KMS-11 (cell line): Measurements from ENCODE around the gene ASB7.

ENCODE experiments used
- H2AFZ ChIP-seq: fragments of 200-600 bp; sonication (generic); 2 replicates; pipeline ENCODE4 v1.6.1; 2016; ENCODE audit warnings: antibody characterized with exemption, mixed run types, low read depth
- H3K27ac ChIP-seq: fragments of 200-600 bp; sonication (generic); 2 replicates; pipeline ENCODE4 v1.6.1; 2016; ENCODE audit warnings: mild to moderate bottlenecking, mixed run types
- H3K27me3 ChIP-seq: fragments of 200-600 bp; sonication (generic); 2 replicates; pipeline ENCODE4 v1.6.1; 2017; ENCODE audit warnings: mild to moderate bottlenecking, low read depth, mixed run types, moderate library complexity; ENCODE audit not compliant: insufficient read depth
- H3K36me3 ChIP-seq: fragments of 200-600 bp; sonication (generic); 2 replicates; pipeline ENCODE4 v1.6.1; 2017; ENCODE audit warnings: mild to moderate bottlenecking, mixed run types; ENCODE audit not compliant: insufficient read depth
- H3K4me1 ChIP-seq: fragments of 200-600 bp; sonication (generic); 2 replicates; pipeline ENCODE4 v1.6.1; 2016; ENCODE audit warnings: mild to moderate bottlenecking, low read depth, mixed run types; ENCODE audit not compliant: poor library complexity, severe bottlenecking
- H3K4me2 ChIP-seq: fragments of 200-600 bp; sonication (generic); 2 replicates; pipeline ENCODE4 v1.7.0; 2016; ENCODE audit warnings: mild to moderate bottlenecking, mixed run types
- H3K4me3 ChIP-seq: fragments of 200-600 bp; sonication (generic); IDR thresholded peaks from 2 replicates; pipeline ENCODE4 v1.6.1; 2017; ENCODE audit warnings: low read depth, low read length, mixed read lengths; ENCODE audit not compliant: insufficient read depth
- H3K79me2 ChIP-seq: fragments of 200-600 bp; sonication (generic); 2 replicates; pipeline ENCODE4 v1.6.1; 2016; ENCODE audit warnings: low read depth, mixed run types; ENCODE audit not compliant: insufficient read depth
- H3K9ac ChIP-seq: fragments of 200-600 bp; sonication (generic); 2 replicates; pipeline ENCODE4 v1.6.1; 2016; ENCODE audit warnings: mild to moderate bottlenecking, mixed run types
- H4K20me1 ChIP-seq: fragments of 200-600 bp; sonication (generic); 2 replicates; pipeline ENCODE4 v1.6.1; 2016; ENCODE audit warnings: mild to moderate bottlenecking, mixed run types; ENCODE audit not compliant: insufficient read depth
- TF ChIP-seq, protein P1 (sequence below): fragments of 200-600 bp; sonication (generic); conservative IDR thresholded peaks from 2 replicates; pipeline ENCODE4 v1.6.1; 2017; ENCODE audit warnings: low read depth, mild to moderate bottlenecking, antibody characterized with exemption, low read length, moderate library complexity, mixed read lengths

Gene ASB7

DNA sequence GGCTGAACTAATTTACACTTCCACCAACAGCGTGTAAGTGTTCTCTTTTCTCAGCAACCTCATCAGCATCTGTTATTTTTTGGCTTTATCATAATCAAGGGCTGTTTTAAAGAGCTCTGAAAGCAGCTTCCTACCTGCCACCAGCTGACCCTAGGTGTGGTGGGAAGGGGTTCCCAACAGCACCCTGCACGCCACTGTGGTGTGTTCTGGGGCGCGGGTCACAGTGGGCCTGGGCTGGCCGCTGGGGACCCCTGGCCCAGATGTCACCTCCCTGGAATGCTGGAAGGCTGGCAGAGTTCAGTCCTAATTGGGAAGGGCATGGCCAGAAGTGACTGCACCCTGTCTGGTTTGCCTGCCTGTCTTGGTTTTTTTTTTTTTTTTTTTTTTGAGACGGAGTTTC lies 82.2 kb downstream of the ASB7 start:
- Histone ChIP-seq H3K9ac (no peak overlapping the region), H4K20me1 (no peaks in the 10 kb centered on the region), H2AFZ (no peak overlapping the region), H3K36me3 (no peaks in the 10 kb centered on the region), H3K4me1 (no peaks in the 10 kb centered on the region), H3K79me2 (no peaks in the 10 kb centered on the region), H3K4me3 (no peak overlapping the region), H3K27me3 (no peaks in the 10 kb centered on the region), H3K27ac (no peak overlapping the region), H3K4me2 (no peak overlapping the region)
- TF ChIP-seq, protein P1, sequence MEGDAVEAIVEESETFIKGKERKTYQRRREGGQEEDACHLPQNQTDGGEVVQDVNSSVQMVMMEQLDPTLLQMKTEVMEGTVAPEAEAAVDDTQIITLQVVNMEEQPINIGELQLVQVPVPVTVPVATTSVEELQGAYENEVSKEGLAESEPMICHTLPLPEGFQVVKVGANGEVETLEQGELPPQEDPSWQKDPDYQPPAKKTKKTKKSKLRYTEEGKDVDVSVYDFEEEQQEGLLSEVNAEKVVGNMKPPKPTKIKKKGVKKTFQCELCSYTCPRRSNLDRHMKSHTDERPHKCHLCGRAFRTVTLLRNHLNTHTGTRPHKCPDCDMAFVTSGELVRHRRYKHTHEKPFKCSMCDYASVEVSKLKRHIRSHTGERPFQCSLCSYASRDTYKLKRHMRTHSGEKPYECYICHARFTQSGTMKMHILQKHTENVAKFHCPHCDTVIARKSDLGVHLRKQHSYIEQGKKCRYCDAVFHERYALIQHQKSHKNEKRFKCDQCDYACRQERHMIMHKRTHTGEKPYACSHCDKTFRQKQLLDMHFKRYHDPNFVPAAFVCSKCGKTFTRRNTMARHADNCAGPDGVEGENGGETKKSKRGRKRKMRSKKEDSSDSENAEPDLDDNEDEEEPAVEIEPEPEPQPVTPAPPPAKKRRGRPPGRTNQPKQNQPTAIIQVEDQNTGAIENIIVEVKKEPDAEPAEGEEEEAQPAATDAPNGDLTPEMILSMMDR: no peak

DNA sequence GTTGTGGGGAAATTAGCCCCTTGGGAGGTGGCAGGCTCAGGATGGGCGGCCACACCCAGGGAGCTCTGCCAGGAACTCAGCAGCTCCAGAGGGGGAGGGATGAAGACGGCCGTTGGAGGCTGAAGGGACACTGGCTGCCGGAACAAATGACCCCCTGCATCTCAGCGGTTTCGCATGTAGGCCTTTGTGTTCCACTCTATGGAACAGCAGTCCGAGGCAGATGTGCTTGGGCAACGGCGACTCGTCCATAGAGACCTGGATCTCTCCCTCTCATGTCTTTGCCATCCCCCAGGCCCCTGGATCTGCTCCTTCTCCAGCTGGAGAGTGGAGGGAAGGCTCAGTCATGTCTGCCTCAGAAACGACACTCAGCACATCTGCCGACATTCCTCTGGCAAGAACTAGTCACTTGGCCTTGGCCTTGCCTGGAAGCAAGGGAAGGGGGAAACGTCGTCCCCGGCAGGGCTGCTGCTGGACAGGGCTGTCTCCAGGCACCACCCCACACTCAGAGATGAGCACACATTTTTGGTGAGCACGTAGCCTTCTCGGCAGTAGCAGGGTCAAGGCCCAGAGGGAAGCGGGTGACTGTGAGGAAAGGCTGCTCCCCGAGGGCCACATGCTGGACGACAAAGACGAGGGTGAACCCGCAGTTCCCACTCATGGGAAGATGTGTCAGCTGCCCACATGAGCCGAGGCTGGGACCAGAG lies 83.8 kb downstream of the ASB7 start:
- no peaks in the 10 kb centered on the region for H3K79me2 ChIP-seq
- TF ChIP-seq, protein P1: no peak
- H3K36me3 ChIP-seq: no peaks in the 10 kb centered on the region
- no peaks in the 10 kb centered on the region for H3K4me1 ChIP-seq
- no peak overlapping the region for H3K4me3 ChIP-seq
- no peak overlapping the region for H3K9ac ChIP-seq
- no peak overlapping the region for H3K4me2 ChIP-seq
- H3K27me3 ChIP-seq: no peaks in the 10 kb centered on the region
- no peak overlapping the region for H3K27ac ChIP-seq
- H2AFZ ChIP-seq: no peak overlapping the region
- no peaks in the 10 kb centered on the region for H4K20me1 ChIP-seq

DNA sequence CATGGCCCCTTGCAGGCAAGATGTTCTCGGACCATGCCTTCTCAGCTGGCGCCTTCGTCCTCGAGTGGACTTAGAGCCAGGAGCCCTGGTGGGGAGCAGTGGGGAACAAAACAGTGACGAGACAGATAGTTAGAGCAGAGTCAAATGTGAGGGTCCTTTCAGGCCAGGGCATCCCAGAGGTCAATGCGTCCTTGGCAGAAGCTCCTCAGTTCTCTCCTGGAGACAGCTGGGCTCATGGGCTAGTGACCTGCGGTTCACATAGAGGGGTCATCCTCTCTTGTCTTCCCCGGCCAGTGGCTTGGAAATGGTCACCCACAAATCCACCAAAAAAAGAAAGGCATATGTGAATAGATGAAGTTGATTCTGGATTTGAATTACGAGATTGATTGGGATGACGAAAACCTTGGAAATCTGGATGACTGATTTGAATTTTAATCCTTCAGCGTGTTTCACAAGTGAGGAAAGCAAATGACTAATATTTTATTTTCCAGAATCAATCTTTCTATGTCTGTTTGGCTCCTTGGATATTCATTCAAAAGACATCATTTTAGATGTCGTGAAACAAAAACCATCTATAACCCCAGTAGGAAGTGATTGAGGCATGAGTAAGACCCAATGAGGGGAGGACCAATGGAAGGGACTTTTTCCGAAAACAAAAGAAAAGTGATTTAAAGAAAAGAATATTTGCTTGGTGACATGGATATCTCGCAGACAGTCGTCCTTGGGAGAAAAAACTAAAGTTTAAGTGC lies 84.5 kb downstream of the ASB7 start:
- no peaks in the 10 kb centered on the region for H3K27me3 ChIP-seq
- no peak overlapping the region for H3K27ac ChIP-seq
- H2AFZ ChIP-seq: no peak overlapping the region
- H3K36me3 ChIP-seq: no peaks in the 10 kb centered on the region
- TF ChIP-seq, protein P1: no peak
- no peaks in the 10 kb centered on the region for H3K79me2 ChIP-seq
- no peaks in the 10 kb centered on the region for H4K20me1 ChIP-seq
- no peak overlapping the region for H3K4me2 ChIP-seq
- no peak overlapping the region for H3K4me3 ChIP-seq
- no peaks in the 10 kb centered on the region for H3K4me1 ChIP-seq
- no peak overlapping the region for H3K9ac ChIP-seq

DNA sequence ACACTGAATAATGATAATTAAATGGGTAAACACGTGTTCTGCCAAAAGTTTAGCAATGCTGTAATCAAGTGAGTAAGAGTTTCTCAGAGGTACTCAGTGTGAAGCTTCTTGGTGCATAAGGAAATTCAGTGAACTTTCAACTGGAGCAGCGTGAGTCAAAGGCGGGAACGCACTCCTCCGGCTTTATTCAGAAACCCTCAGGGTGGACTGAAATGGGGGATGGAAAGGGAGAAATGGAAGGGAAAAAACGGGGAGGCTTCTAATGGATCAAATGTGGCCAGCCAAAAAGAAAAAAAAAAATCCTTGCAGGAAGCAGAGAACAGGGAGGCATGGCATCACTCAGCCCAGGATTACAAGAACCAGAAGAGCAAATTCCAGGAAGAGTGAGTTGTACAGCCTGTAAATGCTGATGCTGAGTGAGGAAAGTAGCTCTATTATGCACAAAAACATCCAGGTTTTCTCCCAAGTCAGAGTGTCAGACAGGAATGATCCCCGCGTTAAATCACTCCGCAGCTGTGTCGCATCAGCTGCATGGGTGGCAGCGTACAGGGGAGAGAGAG lies 85.3 kb downstream of the ASB7 start:
- no peaks in the 10 kb centered on the region for H3K4me1 ChIP-seq
- TF ChIP-seq, protein P1: no peak
- H3K79me2 ChIP-seq: no peaks in the 10 kb centered on the region
- no peaks in the 10 kb centered on the region for H3K27me3 ChIP-seq
- H3K9ac ChIP-seq: no peak overlapping the region
- H3K4me3 ChIP-seq: no peak overlapping the region
- H3K27ac ChIP-seq: no peak overlapping the region
- H3K4me2 ChIP-seq: no peak overlapping the region
- no peaks in the 10 kb centered on the region for H4K20me1 ChIP-seq
- H3K36me3 ChIP-seq: no peaks in the 10 kb centered on the region
- no peak overlapping the region for H2AFZ ChIP-seq
